Amygdala (tissue), 56 donors: ENCODE measurements around the gene RBKS.

Experiments
- DNase-seq, 56 donors: peaks; one replicate each; lab custom pipeline; 2025; lab: John Stamatoyannopoulos, UW

The RBKS gene

GRCh38 chr2:27805180-27805579, 85.0 kb downstream of the RBKS start:
- DNase-seq: no peak

GRCh38 chr2:27804146-27804545, 86.0 kb downstream of the RBKS start:
- DNase-seq: no peak

GRCh38 chr2:27803046-27803445, 87.1 kb downstream of the RBKS start:
- DNase-seq: no peak

- DNase-seq: no peak
These were observed 87.6 kb downstream of the RBKS start for GRCh38 chr2:27802547-27802946.

- no peak for DNase-seq
These were observed 89.3 kb downstream of the RBKS start for GRCh38 chr2:27800856-27801255.

- DNase-seq: no peak
These were observed 90.6 kb downstream of the RBKS start for GRCh38 chr2:27799646-27800010.

- peak in 3 of 56 donors; percentile 2 to 14 (median 6) for DNase-seq
These were observed 91.1 kb downstream of the RBKS start for GRCh38 chr2:27798948-27799645.

GRCh38 chr2:27798486-27798885, 91.7 kb downstream of the RBKS start:
- DNase-seq: peak in 1 of 56 donors; percentile 5

GRCh38 chr2:27797841-27798240, 92.3 kb downstream of the RBKS start:
- no peak for DNase-seq

GRCh38 chr2:27796791-27797765, 93.1 kb downstream of the RBKS start:
- DNase-seq: no peak

GRCh38 chr2:27795868-27796277, 94.3 kb downstream of the RBKS start:
- DNase-seq: no peak

- DNase-seq: no peak
These were observed 94.9 kb downstream of the RBKS start for GRCh38 chr2:27795093-27795834.

GRCh38 chr2:27792759-27793158, 97.4 kb downstream of the RBKS start:
- no peak for DNase-seq

GRCh38 chr2:27790796-27791195, 99.4 kb downstream of the RBKS start:
- no peak for DNase-seq

- DNase-seq: no peak
These were observed 107.5 kb downstream of the RBKS start for GRCh38 chr2:27782701-27783100.

- no peak for DNase-seq
These were observed 108.7 kb downstream of the RBKS start for GRCh38 chr2:27781496-27781895.

GRCh38 chr2:27779417-27780055, 110.7 kb downstream of the RBKS start:
- DNase-seq: no peak

- no peak for DNase-seq
These were observed 113.5 kb downstream of the RBKS start for GRCh38 chr2:27776696-27777095.

GRCh38 chr2:27776097-27776496, 114.1 kb downstream of the RBKS start:
- peak in 15 of 56 donors; percentile 1 to 75 (median 6) for DNase-seq

- no peak for DNase-seq
These were observed 116.2 kb downstream of the RBKS start for GRCh38 chr2:27773959-27774358.
